ENCODE data around the gene SORCS3. TPM values are rescaled to one million over a fixed set of nuclear protein-coding genes. Genes with fewer than 3 reads are reported as not detected.

SORCS3 gene
- total RNA-seq, 2 donors from 2014 or later: 4.3 TPM; not detected in 1

DNA sequence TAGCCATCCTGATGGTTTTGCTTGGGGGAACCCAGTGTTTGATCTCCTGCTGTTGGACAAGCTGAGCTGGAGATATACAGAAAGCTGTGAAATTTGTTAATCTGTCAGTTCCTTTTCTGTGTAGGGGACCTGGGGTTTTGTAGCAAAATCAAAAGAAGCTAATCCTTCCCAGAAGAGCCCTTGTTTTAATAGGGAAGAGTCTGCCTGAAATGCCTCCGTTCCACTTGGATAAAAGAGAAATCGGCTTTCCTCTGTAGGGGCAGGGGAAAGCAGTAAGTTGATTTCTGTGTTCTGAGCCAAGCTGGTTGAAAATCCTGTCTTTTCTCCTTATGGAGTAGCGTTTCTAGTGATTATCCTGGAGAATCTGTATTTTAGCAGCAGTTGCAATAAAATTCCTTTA is 472.6 kb downstream of the SORCS3 start:
- 58% methylated on average over 3 of the region's 3 CpGs for WGBS

DNA sequence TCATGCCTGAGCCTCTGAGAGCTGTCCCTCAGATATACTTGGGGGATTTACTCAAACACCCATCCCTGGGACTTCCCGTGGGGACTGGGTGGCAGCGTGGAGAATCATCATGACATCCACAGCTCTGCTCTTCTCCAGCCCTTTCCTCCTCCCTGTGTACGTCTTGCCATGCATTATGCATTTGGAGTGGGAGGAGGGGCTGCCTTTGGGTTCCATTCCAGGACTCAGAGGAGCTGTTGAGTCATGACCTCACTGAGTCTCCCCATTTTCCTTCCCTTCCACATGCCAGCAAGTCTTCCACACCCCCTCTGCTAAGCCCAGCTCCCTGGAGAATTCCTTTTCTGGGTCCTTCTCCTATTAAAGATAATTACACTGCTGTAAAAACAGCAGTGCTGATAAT is 480.7 kb downstream of the SORCS3 start:
- no peaks in the 10 kb centered on the region for H3K27me3 ChIP-seq (replicated peaks; ENCODE audit: insufficient read depth)
- no peak overlapping the region for H3K27ac ChIP-seq
- no peak for TF ChIP-seq POLR2A (IDR thresholded peaks at IDR 0.05)
- TF ChIP-seq, protein P1, sequence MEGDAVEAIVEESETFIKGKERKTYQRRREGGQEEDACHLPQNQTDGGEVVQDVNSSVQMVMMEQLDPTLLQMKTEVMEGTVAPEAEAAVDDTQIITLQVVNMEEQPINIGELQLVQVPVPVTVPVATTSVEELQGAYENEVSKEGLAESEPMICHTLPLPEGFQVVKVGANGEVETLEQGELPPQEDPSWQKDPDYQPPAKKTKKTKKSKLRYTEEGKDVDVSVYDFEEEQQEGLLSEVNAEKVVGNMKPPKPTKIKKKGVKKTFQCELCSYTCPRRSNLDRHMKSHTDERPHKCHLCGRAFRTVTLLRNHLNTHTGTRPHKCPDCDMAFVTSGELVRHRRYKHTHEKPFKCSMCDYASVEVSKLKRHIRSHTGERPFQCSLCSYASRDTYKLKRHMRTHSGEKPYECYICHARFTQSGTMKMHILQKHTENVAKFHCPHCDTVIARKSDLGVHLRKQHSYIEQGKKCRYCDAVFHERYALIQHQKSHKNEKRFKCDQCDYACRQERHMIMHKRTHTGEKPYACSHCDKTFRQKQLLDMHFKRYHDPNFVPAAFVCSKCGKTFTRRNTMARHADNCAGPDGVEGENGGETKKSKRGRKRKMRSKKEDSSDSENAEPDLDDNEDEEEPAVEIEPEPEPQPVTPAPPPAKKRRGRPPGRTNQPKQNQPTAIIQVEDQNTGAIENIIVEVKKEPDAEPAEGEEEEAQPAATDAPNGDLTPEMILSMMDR (IDR thresholded peaks at IDR 0.05): no peak
- TF ChIP-seq POLR2AphosphoS5 (IDR thresholded peaks at IDR 0.05): no peak
- 81% methylated on average over 3 of the region's 3 CpGs for WGBS
- intact Hi-C loops (cut with DNase I): no loop called here
- H3K4me1 ChIP-seq (replicated peaks): no peaks in the 10 kb centered on the region
- H3K4me3 ChIP-seq: no peak overlapping the region
- no peak for DNase-seq (ENCODE audit: low spot score)
- H3K36me3 ChIP-seq: no peaks in the 10 kb centered on the region
- no peaks in the 10 kb centered on the region for H3K9me3 ChIP-seq

More for the DNA sequence above, 472.6 kb downstream of the SORCS3 start:
- intact Hi-C loops (cut with DNase I): no loop called here
- Histone ChIP-seq H3K9me3 (no peaks in the 10 kb centered on the region), H3K4me1 (replicated peaks) (no peaks in the 10 kb centered on the region), H3K4me3 (no peak overlapping the region), H3K36me3 (no peaks in the 10 kb centered on the region), H3K27me3 (replicated peaks; ENCODE audit: insufficient read depth) (peaks cover 2% of the 10 kb centered on the region), H3K27ac (no peak overlapping the region)
- TF ChIP-seq POLR2AphosphoS5 (IDR thresholded peaks at IDR 0.05) (no peak), POLR2A (IDR thresholded peaks at IDR 0.05) (no peak)
- TF ChIP-seq, protein P1 (IDR thresholded peaks at IDR 0.05): no peak
- no peak for DNase-seq (ENCODE audit: low spot score)

DNA sequence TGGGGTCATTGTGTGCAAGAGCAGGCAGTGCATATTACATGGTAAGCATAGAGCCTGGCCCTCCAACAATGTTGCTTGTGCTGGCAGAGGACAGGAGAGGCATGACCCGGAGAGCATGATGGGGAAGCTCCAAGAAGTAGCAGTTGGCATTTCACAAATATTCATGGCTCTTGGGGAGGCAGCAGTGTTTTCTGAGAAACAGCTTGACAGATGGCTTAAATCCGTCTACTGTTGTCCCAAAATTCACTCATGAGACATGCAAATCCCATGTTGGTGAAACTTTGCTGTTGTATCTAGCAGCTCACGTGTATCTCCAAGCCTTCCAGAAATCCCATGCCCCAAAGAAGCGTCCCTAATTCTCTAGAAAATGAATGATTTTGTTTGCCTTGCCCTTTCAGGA is 487.0 kb downstream of the SORCS3 start:
- no peak for DNase-seq (ENCODE audit: low spot score)
- H3K4me1 ChIP-seq (replicated peaks): no peaks in the 10 kb centered on the region
- no peak overlapping the region for H3K4me3 ChIP-seq
- 82% methylated on average over 4 of the region's 4 CpGs for WGBS
- H3K9me3 ChIP-seq: no peaks in the 10 kb centered on the region
- no peaks in the 10 kb centered on the region for H3K36me3 ChIP-seq
- intact Hi-C loops (cut with DNase I): no loop called here
- no peak overlapping the region for H3K27ac ChIP-seq
- TF ChIP-seq POLR2AphosphoS5 (IDR thresholded peaks at IDR 0.05) (no peak), POLR2A (IDR thresholded peaks at IDR 0.05) (no peak)
- TF ChIP-seq, protein P1 (IDR thresholded peaks at IDR 0.05): no peak
- no peaks in the 10 kb centered on the region for H3K27me3 ChIP-seq (replicated peaks; ENCODE audit: insufficient read depth)

DNA sequence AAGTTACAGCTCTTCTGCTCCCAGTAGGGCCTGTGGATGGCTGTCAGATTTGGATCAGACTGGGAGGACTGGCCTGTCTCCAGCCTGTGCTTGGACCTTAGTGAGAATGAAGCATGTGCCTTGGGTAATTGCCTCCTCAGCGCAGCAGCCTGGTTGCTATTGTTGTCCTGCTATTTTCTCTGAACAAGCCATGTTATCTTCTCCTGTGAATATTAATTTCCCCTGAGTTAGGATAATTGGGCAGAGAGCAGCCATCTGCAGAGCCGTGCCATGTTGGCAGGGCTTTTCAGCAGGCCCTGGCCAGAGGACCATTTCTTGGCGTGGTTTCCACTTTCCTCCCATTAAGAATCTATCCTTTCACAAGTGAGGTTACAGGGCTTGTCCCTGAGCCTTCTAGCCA is 497.3 kb downstream of the SORCS3 start:
- Histone ChIP-seq H3K4me3 (no peak overlapping the region), H3K4me1 (replicated peaks) (no peaks in the 10 kb centered on the region), H3K36me3 (no peaks in the 10 kb centered on the region), H3K27me3 (replicated peaks; ENCODE audit: insufficient read depth) (no peaks in the 10 kb centered on the region), H3K9me3 (no peaks in the 10 kb centered on the region), H3K27ac (no peak overlapping the region)
- 80% methylated on average over 3 of the region's 3 CpGs for WGBS
- DNase-seq (ENCODE audit: low spot score): no peak
- TF ChIP-seq, protein P1 (IDR thresholded peaks at IDR 0.05): no peak
- no peak for TF ChIP-seq POLR2A (IDR thresholded peaks at IDR 0.05)
- no peak for TF ChIP-seq POLR2AphosphoS5 (IDR thresholded peaks at IDR 0.05)
- intact Hi-C loops (cut with DNase I): no loop called here

DNA sequence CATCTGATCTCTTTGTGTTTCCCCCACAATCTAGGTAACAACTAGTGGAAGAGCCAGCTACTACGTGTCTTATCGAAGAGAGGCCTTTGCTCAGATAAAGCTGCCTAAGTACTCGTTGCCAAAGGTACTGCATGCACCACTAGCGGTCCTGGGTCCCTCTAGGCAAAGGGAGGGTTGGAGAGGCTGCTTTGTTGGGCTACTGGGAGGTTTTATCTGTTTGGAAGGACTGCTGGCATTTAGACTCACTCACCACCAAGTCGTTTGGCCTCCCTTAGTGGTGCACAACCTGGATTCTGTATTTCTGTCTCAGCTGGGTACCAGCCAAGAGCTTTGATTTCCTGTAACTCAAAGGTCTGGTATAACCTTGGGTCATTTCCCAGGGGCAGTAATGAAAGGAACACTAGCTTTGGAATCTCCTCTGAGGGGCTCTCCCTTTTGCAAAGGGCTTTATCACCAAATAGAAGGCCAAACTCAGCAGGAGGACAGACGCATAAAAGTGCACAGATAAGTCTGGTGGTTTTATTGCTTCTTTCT is 498.3 kb downstream of the SORCS3 start:
- DNase-seq (ENCODE audit: low spot score): no peak
- Histone ChIP-seq H3K36me3 (no peaks in the 10 kb centered on the region), H3K4me1 (replicated peaks) (no peaks in the 10 kb centered on the region), H3K9me3 (no peaks in the 10 kb centered on the region), H3K27ac (no peak overlapping the region), H3K4me3 (no peak overlapping the region), H3K27me3 (replicated peaks; ENCODE audit: insufficient read depth) (no peaks in the 10 kb centered on the region)
- intact Hi-C loops (cut with DNase I): no loop called here
- TF ChIP-seq POLR2AphosphoS5 (IDR thresholded peaks at IDR 0.05) (no peak), POLR2A (IDR thresholded peaks at IDR 0.05) (no peak)
- TF ChIP-seq, protein P1 (IDR thresholded peaks at IDR 0.05): no peak
- 72% methylated on average over 6 of the region's 6 CpGs for WGBS
